Mucosa of rectum (tissue), 2 donors: Measurements from ENCODE around the gene FAU.

Experiments used
- H3K27ac ChIP-seq, 2 donors: one replicate each; pipeline ENCODE4 v1.7.0; 2013; ENCODE audit warnings: inconsistent platforms in 2 of 2, low read depth in 2 of 2, low read length in 2 of 2
- H3K27me3 ChIP-seq, 2 donors: one replicate each; pipeline ENCODE4 v1.7.0; 2013; ENCODE audit warnings: low read length in 2 of 2; ENCODE audit not compliant: control insufficient read depth in 2 of 2, insufficient read depth in 2 of 2
- H3K36me3 ChIP-seq, 2 donors: one replicate each; pipeline ENCODE4 v1.7.0; 2013; ENCODE audit warnings: low read length in 2 of 2; ENCODE audit not compliant: control insufficient read depth in 2 of 2, insufficient read depth in 2 of 2
- H3K4me1 ChIP-seq, 2 donors: one replicate each; pipeline ENCODE4 v1.7.0; 2013; ENCODE audit warnings: low read length in 2 of 2, mild to moderate bottlenecking in 1 of 2; ENCODE audit not compliant: control insufficient read depth in 2 of 2, insufficient read depth in 2 of 2
- H3K4me3 ChIP-seq, 2 donors: one replicate each; pipeline ENCODE4 v1.7.0; 2013; ENCODE audit warnings: low read length in 2 of 2
- H3K9ac ChIP-seq, 2 donors: one replicate each; pipeline ENCODE4 v1.7.0; 2013; ENCODE audit warnings: low read length in 2 of 2, low read depth in 1 of 2, mild to moderate bottlenecking in 1 of 2
- H3K9me3 ChIP-seq, 2 donors: one replicate each; pipeline ENCODE4 v1.7.0; 2013; ENCODE audit warnings: low read length in 2 of 2; ENCODE audit not compliant: control insufficient read depth in 2 of 2
- donor health status: healthy.
- donor health status: Normal muscosa, but diverticular disease.

Gene FAU

GRCh38 chr11:65130631-65131416 lies 8.9 kb upstream of the FAU start:
- no peaks in the 10 kb centered on the region for H3K9me3 ChIP-seq
- H3K4me1 ChIP-seq = peaks cover 21% of the 10 kb centered on the region in 2 donors
- peaks cover 58 to 69% of the 10 kb centered on the region in 2 donors for H3K36me3 ChIP-seq
- H3K27ac ChIP-seq = no peak overlapping the region
- H3K9ac ChIP-seq = no peak overlapping the region
- no peak overlapping the region for H3K4me3 ChIP-seq
- no peaks in the 10 kb centered on the region for H3K27me3 ChIP-seq

GRCh38 chr11:65129649-65130441 lies 7.9 kb upstream of the FAU start:
- no peak overlapping the region for H3K27ac ChIP-seq
- H3K36me3 ChIP-seq = peaks cover 64 to 79% of the 10 kb centered on the region in 2 donors
- no peak overlapping the region for H3K4me3 ChIP-seq

GRCh38 chr11:65128182-65129145 lies 6.5 kb upstream of the FAU start:
- H3K4me1 ChIP-seq = peaks cover 11 to 12% of the 10 kb centered on the region in 2 donors
- H3K9me3 ChIP-seq = no peaks in the 10 kb centered on the region
- no peak overlapping the region for H3K9ac ChIP-seq
- no peak overlapping the region for H3K4me3 ChIP-seq
- H3K27me3 ChIP-seq = no peaks in the 10 kb centered on the region
- H3K36me3 ChIP-seq = peaks cover 70 to 86% of the 10 kb centered on the region in 2 donors
- no peak overlapping the region for H3K27ac ChIP-seq

More at GRCh38 chr11:65129649-65130441, 7.9 kb upstream of the FAU start:
- Histone ChIP-seq H3K9me3 (no peaks in the 10 kb centered on the region), H3K27me3 (no peaks in the 10 kb centered on the region), H3K9ac (no peak overlapping the region), H3K4me1 (peaks cover 13 to 14% of the 10 kb centered on the region in 2 donors)

- no peak overlapping the region for H3K9ac ChIP-seq
- H3K27me3 ChIP-seq = no peaks in the 10 kb centered on the region
- no peak overlapping the region for H3K27ac ChIP-seq
- H3K4me3 ChIP-seq = no peak overlapping the region
- H3K9me3 ChIP-seq = no peaks in the 10 kb centered on the region
- peaks cover 8 to 9% of the 10 kb centered on the region in 2 donors for H3K4me1 ChIP-seq
- peaks cover 69 to 82% of the 10 kb centered on the region in 2 donors for H3K36me3 ChIP-seq
Measured at GRCh38 chr11:65127473-65128181, 5.7 kb upstream of the FAU start.

GRCh38 chr11:65126624-65127274 lies 4.8 kb upstream of the FAU start:
- H3K9ac ChIP-seq = no peak overlapping the region
- no peak overlapping the region for H3K27ac ChIP-seq
- H3K9me3 ChIP-seq = no peaks in the 10 kb centered on the region
- H3K36me3 ChIP-seq = peaks cover 61 to 74% of the 10 kb centered on the region in 2 donors
- H3K4me1 ChIP-seq = peaks cover 5 to 6% of the 10 kb centered on the region in 2 donors
- no peak overlapping the region for H3K4me3 ChIP-seq
- H3K27me3 ChIP-seq = no peaks in the 10 kb centered on the region

GRCh38 chr11:65125197-65126056 lies 3.5 kb upstream of the FAU start:
- Histone ChIP-seq H3K4me3 (no peak overlapping the region), H3K9me3 (no peaks in the 10 kb centered on the region), H3K27me3 (no peaks in the 10 kb centered on the region), H3K36me3 (peaks cover 52 to 66% of the 10 kb centered on the region in 2 donors), H3K4me1 (peaks cover 15 to 16% of the 10 kb centered on the region in 2 donors), H3K27ac (no peak overlapping the region), H3K9ac (no peak overlapping the region)

- Histone ChIP-seq H3K9me3 (no peaks in the 10 kb centered on the region), H3K4me3 (no peak overlapping the region), H3K27me3 (no peaks in the 10 kb centered on the region), H3K36me3 (peaks cover 52 to 66% of the 10 kb centered on the region in 2 donors), H3K9ac (no peak overlapping the region), H3K27ac (no peak overlapping the region), H3K4me1 (peaks cover 15 to 16% of the 10 kb centered on the region in 2 donors)
Measured at GRCh38 chr11:65124480-65125196, 2.7 kb upstream of the FAU start.

- Histone ChIP-seq H3K27me3 (no peaks in the 10 kb centered on the region), H3K36me3 (peaks cover 37 to 44% of the 10 kb centered on the region in 2 donors), H3K4me3 (peak overlapping the region; percentile 95 to 98)
Measured at GRCh38 chr11:65121447-65121864, 478 bp downstream of the FAU start.

More at GRCh38 chr11:65121447-65121864, 478 bp downstream of the FAU start:
- Histone ChIP-seq H3K27ac (peak overlapping the region; percentile 90 to 94), H3K9ac (peak overlapping the region; percentile 85 to 98), H3K4me1 (peaks cover 21% of the 10 kb centered on the region in 2 donors), H3K9me3 (no peaks in the 10 kb centered on the region)
